Measurements from ENCODE around the gene PTPN5. TPM values are rescaled to one million over a fixed set of nuclear protein-coding genes. Genes with fewer than 3 reads are reported as not detected.

The PTPN5 gene
- total RNA-seq, 4 donors from 2014 or later: 0.15 to 0.51 (median 0.39) TPM

DNA sequence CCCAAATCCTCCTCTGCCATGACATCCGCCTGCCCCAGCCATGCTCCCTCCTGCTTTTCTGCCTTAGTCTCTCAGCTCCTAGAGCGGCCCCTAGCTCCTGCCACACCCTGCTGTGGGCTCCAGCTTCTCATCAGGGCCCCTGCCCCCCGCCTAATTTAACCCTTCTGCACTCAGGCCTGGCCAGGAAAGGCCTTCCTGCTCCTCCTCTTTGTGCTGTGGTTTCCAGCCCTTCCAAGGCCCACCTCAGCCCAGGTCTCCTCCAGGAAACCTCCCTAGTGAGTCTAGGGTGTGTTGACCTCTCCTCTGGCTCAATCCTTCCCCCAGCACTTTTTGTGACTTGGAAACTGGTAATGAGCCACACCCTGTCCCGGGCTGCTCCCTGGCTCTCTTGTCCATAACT, 11.3 kb downstream of the PTPN5 start:
- TF ChIP-seq, protein P1, sequence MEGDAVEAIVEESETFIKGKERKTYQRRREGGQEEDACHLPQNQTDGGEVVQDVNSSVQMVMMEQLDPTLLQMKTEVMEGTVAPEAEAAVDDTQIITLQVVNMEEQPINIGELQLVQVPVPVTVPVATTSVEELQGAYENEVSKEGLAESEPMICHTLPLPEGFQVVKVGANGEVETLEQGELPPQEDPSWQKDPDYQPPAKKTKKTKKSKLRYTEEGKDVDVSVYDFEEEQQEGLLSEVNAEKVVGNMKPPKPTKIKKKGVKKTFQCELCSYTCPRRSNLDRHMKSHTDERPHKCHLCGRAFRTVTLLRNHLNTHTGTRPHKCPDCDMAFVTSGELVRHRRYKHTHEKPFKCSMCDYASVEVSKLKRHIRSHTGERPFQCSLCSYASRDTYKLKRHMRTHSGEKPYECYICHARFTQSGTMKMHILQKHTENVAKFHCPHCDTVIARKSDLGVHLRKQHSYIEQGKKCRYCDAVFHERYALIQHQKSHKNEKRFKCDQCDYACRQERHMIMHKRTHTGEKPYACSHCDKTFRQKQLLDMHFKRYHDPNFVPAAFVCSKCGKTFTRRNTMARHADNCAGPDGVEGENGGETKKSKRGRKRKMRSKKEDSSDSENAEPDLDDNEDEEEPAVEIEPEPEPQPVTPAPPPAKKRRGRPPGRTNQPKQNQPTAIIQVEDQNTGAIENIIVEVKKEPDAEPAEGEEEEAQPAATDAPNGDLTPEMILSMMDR (IDR thresholded peaks at IDR 0.05 in 4 of 5, conservative IDR thresholded peaks at IDR 0.05 in 1 of 5): no peak
- no peak for TF ChIP-seq POLR2A (IDR thresholded peaks at IDR 0.05)
- in situ Hi-C loops (cut with MboI; ENCODE audit: low sequenced_read_pairs in 4 of 4) (no loop called here), intact Hi-C loops (cut with DNase I; ENCODE audit: low total_unique reads) (no loop called here)
- no peak overlapping the region for H3K27ac ChIP-seq
- no peaks in the 10 kb centered on the region for H3K9me3 ChIP-seq
- DNase-seq: no peak
- no peaks in the 10 kb centered on the region for H3K27me3 ChIP-seq
- H3K4me3 ChIP-seq: no peak overlapping the region
- no peaks in the 10 kb centered on the region for H3K4me1 ChIP-seq
- ATAC-seq: peak in 1 of 2 donors; percentile 33
- no peaks in the 10 kb centered on the region for H3K36me3 ChIP-seq

DNA sequence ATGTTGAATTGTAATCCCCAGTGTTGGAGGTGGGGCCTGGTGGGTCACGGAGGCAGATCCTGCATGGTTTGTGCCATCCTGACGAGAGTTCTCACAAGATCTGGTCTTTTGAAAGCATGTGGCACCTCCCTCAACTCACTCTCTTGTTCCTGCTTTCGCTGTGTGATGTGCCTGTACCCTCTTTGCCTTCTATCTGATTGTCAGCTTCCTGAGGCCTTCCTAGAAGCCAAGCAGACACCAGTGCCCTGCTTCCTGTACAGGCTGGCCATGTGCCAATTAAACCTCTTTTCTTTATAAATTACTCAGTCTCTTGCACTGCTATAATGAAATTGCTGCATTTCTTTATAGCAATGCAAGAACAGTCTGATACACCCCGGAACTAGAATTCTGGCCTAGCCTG, 13.1 kb downstream of the PTPN5 start:
- Histone ChIP-seq H3K4me3 (no peak overlapping the region), H3K27ac (no peak overlapping the region), H3K36me3 (no peaks in the 10 kb centered on the region), H3K4me1 (no peaks in the 10 kb centered on the region), H3K9me3 (no peaks in the 10 kb centered on the region), H3K27me3 (no peaks in the 10 kb centered on the region)
- intact Hi-C loops (cut with DNase I; ENCODE audit: low total_unique reads): no loop called here
- TF ChIP-seq, protein P1 (IDR thresholded peaks at IDR 0.05 in 4 of 5, conservative IDR thresholded peaks at IDR 0.05 in 1 of 5): no peak
- TF ChIP-seq POLR2A (IDR thresholded peaks at IDR 0.05): no peak
- DNase-seq: no peak
- ATAC-seq: no peak
- in situ Hi-C loops (cut with MboI; ENCODE audit: low sequenced_read_pairs in 4 of 4): no loop called here

DNA sequence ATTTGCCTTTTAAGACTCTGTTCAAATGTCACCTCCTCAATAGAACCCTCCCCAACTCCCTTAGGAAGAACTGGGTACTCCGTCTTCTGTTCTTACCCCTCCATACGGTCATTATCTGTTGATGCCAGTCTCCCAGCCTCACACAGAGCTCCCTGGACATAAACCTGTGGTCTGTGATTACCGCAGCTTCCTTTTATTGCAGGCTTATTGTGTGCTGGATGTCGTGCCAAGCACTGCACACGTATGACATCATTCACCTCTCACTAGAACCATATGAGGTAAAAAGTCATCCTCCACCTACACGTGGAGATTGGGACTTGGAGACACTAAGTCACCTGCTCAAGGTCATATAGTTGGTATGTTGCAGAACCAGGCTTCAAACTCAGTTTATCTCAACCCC, 15.3 kb downstream of the PTPN5 start:
- no peaks in the 10 kb centered on the region for H3K9me3 ChIP-seq
- TF ChIP-seq, protein P1 (IDR thresholded peaks at IDR 0.05 in 4 of 5, conservative IDR thresholded peaks at IDR 0.05 in 1 of 5): no peak
- TF ChIP-seq POLR2A (IDR thresholded peaks at IDR 0.05): no peak
- no peak overlapping the region for H3K27ac ChIP-seq
- H3K4me3 ChIP-seq: no peak overlapping the region
- no peaks in the 10 kb centered on the region for H3K36me3 ChIP-seq
- no peaks in the 10 kb centered on the region for H3K27me3 ChIP-seq
- H3K4me1 ChIP-seq: no peaks in the 10 kb centered on the region
- ATAC-seq: no peak
- intact Hi-C loops (cut with DNase I; ENCODE audit: low total_unique reads) (no loop called here), in situ Hi-C loops (cut with MboI; ENCODE audit: low sequenced_read_pairs in 4 of 4) (no loop called here)
- DNase-seq: no peak

DNA sequence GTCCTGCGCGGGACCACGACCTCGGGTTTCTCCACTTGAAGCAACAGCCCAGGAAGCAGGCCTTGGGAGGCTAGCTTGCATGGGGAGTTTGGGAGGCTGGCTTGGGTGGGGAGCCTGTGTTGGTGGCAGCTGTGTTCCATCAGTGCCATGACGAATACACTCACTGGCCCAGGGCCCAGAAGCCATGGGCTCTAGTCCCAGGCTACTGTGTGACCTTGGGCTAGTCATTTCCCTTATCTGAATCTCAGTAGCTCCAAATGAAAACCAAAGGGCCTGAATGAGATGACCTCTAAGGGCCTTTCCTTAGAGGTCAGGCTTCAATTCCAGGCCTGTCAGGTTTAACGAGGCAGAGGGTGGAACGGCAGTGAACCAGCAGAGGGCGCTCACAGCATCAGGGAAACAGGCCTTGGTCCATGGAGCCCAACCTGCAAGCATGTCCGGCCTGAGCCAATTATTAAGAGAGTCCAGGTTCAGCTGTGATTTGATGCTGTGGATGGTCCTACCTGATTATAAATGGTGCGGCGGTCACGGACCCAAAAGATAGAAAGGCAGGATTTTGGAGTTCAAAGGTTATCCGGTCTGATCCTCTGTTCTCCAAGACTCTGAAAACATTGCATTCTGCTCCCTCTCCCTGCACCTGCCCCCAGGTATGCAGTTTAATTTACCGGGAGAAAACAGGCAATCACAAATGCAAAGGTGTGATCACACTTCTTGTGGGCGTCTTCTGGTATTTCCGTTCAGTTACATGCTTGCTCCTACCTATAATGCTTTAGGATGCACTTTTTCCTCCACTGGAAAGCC, 15.9 kb downstream of the PTPN5 start:
- H3K27me3 ChIP-seq: no peaks in the 10 kb centered on the region
- TF ChIP-seq POLR2A (IDR thresholded peaks at IDR 0.05): no peak
- TF ChIP-seq, protein P1 (IDR thresholded peaks at IDR 0.05 in 4 of 5, conservative IDR thresholded peaks at IDR 0.05 in 1 of 5): peak in 3 of 5 experiments; percentile 28 to 40 (median 32)
- in situ Hi-C loops (cut with MboI; ENCODE audit: low sequenced_read_pairs in 4 of 4): no loop called here
- ATAC-seq (no peak), DNase-seq (no peak)
- H3K36me3 ChIP-seq: no peaks in the 10 kb centered on the region
- H3K27ac ChIP-seq: no peak overlapping the region
- H3K4me3 ChIP-seq: no peak overlapping the region
- intact Hi-C loops (cut with DNase I; ENCODE audit: low total_unique reads): no loop called here
- no peaks in the 10 kb centered on the region for H3K9me3 ChIP-seq
- H3K4me1 ChIP-seq: no peaks in the 10 kb centered on the region
